K562 (cell line): ENCODE results near the gene LHB. TPM values are rescaled to one million over a fixed set of nuclear protein-coding genes. Genes with fewer than 3 reads are reported as not detected.

Source experiments
- ATAC-seq: fragments of 200-7000 bp; cut with Tn5 transposase; 3 replicates; pipeline ENCODE4 v1.9.1; 2020; ENCODE audit warnings: moderate library complexity
- BruUV-seq: library from RNA; stranded (reverse); fragments of 400-500 nt; replicated peaks from 2 replicates; lab custom pipeline; 2021; lab: Mats Ljungman, UMichigan
- CTCF ChIA-PET: fragments of 300-600 bp; formaldehyde crosslinking; extraction: SDS; loops from one replicate; lab custom pipeline; 2021; ENCODE audit warnings: low intra/inter-chr PET ratio; lab: Yijun Ruan, JAX
- POLR2A ChIA-PET: fragments of 300-600, 350-650 bp; sonication (Branson Sonifier 250); formaldehyde crosslinking; extraction: SDS; loops from one replicate; lab custom pipeline; 2021; ENCODE audit warnings: antibody characterized with exemption, inconsistent platforms; lab: Yijun Ruan, JAX
- DNase-seq, 4 experiments: peaks; one replicate each; pipeline versions ENCODE4 v3.0.0 to v3.0.0-alpha.2; 2011 to 2018; ENCODE audit warnings: low spot score in 3 of 4, mixed read lengths in 3 of 4; ENCODE audit errors: extremely low read depth in 1 of 4
- FAIRE-seq: peaks from 2 replicates; lab custom pipeline; 2011; peaks lifted over from hg19 to GRCh38; lab: Jason Lieb, UNC
- H2AFZ ChIP-seq: 2 replicates; pipeline ENCODE4 v1.6.0; 2011; ENCODE audit warnings: low read depth, low read length, control low read depth, inconsistent platforms
- H3K27ac ChIP-seq: fragments of 200-600 bp; 3 replicates; pipeline ENCODE4 v1.8.0; 2011; ENCODE audit warnings: low read depth, mild to moderate bottlenecking, control low read depth, inconsistent platforms, low read length, moderate library complexity, mixed read lengths; ENCODE audit errors: extremely low read depth
- H3K27me3 ChIP-seq, 2 experiments: fragments of 300-600 bp in 1 of 2; 2 replicates in 1 of 2; 3 replicates in 1 of 2; pipeline versions ENCODE4 v1.6.0 to v1.8.0; 2011; ENCODE audit warnings: inconsistent platforms in 2 of 2, low read length in 2 of 2, mild to moderate bottlenecking in 1 of 2, mixed read lengths in 1 of 2, moderate library complexity in 1 of 2; ENCODE audit not compliant: control insufficient read depth in 2 of 2, insufficient read depth in 2 of 2
- H3K36me3 ChIP-seq: fragments of 300-600 bp; 3 replicates; pipeline ENCODE4 v1.8.0; 2011; ENCODE audit warnings: mild to moderate bottlenecking, low read length, inconsistent platforms; ENCODE audit not compliant: control insufficient read depth, insufficient read depth
- H3K4me1 ChIP-seq, 2 experiments: fragments of 200-600 bp in 1 of 2; replicated peaks in 1 of 2; 2 replicates in 1 of 2; 3 replicates in 1 of 2; pipeline versions ENCODE4 v1.5.1 to v1.8.0; 2011; ENCODE audit warnings: inconsistent platforms in 2 of 2, low read length in 2 of 2, mild to moderate bottlenecking in 1 of 2, mixed read lengths in 1 of 2, moderate library complexity in 1 of 2; ENCODE audit not compliant: control insufficient read depth in 2 of 2, insufficient read depth in 2 of 2
- H3K4me2 ChIP-seq: 2 replicates; pipeline ENCODE4 v1.6.1; 2011; ENCODE audit warnings: low read length, control low read depth, inconsistent platforms, mixed read lengths; ENCODE audit not compliant: insufficient read depth
- H3K4me3 ChIP-seq: fragments of 200-600 bp; sonication (generic), shearing (Covaris generic); 2 replicates; pipeline ENCODE4 v1.5.1; 2016; ENCODE audit warnings: control low read depth, inconsistent platforms
- H3K79me2 ChIP-seq: fragments of 200-600 bp; 3 replicates; pipeline ENCODE4 v1.8.0; 2011; ENCODE audit warnings: low read length, inconsistent platforms; ENCODE audit not compliant: control insufficient read depth, insufficient read depth
- H3K9ac ChIP-seq, 2 experiments: 2 replicates each; pipeline versions ENCODE4 v1.6.0 to v1.6.1; 2011; ENCODE audit warnings: low read depth in 2 of 2, low read length in 2 of 2, control low read depth in 1 of 2, inconsistent platforms in 1 of 2, mild to moderate bottlenecking in 1 of 2, mixed read lengths in 1 of 2; ENCODE audit not compliant: insufficient read depth in 1 of 2
- H3K9me1 ChIP-seq: one replicate; pipeline ENCODE4 v1.6.0; 2011; ENCODE audit warnings: inconsistent platforms, mild to moderate bottlenecking, low read length, moderate library complexity; ENCODE audit not compliant: control insufficient read depth, insufficient read depth
- H3K9me3 ChIP-seq: replicated peaks from 2 replicates; pipeline ENCODE4 v1.5.1; 2011; ENCODE audit warnings: low read depth, low read length, inconsistent platforms; ENCODE audit not compliant: control insufficient read depth, insufficient read depth
- H4K20me1 ChIP-seq: replicated peaks from 2 replicates; pipeline ENCODE4 v1.6.1; 2011; ENCODE audit warnings: low read length, inconsistent platforms, mixed read lengths; ENCODE audit not compliant: control insufficient read depth, insufficient read depth
- CTCF ChIP-seq, 3 experiments: IDR thresholded peaks in 2 of 3; conservative IDR thresholded peaks in 1 of 3; 2 replicates each; pipeline ENCODE4 v1.5.1; 2011 to 2012; ENCODE audit warnings: low read length in 3 of 3, mild to moderate bottlenecking in 3 of 3, control low read depth in 2 of 3, improper control_type of control experiment in 1 of 3, inconsistent platforms in 1 of 3, low read depth in 1 of 3, mixed read lengths in 1 of 3, moderate library complexity in 1 of 3; ENCODE audit not compliant: insufficient read depth in 2 of 3
- DMBX1 ChIP-seq: fragments of 250-450 bp; sonication (Bioruptor Pico); IDR thresholded peaks from 2 replicates; pipeline ENCODE4 v1.8.0; 2022; ENCODE audit warnings: inconsistent platforms, mild to moderate bottlenecking, moderate library complexity, borderline replicate concordance
- E2F3 ChIP-seq: fragments of 250-450 bp; sonication (Bioruptor Pico); IDR thresholded peaks from 2 replicates; pipeline ENCODE4 v1.4.0; 2020; ENCODE audit warnings: mild to moderate bottlenecking
- NUFIP1 ChIP-seq: fragments of 450-650 bp; IDR thresholded peaks from 2 replicates; pipeline ENCODE4 v1.6.1; 2018; ENCODE audit not compliant: partially characterized antibody
- RBFOX2 ChIP-seq: fragments of 200-400 bp; formaldehyde crosslinking; IDR thresholded peaks from 2 replicates; pipeline ENCODE4 v1.6.1; 2017; ENCODE audit warnings: low read depth, mild to moderate bottlenecking, low read length, moderate library complexity
- WGBS: fragments of 100-300 bp; shearing (Covaris generic); methylation state at CpG from one replicate; pipeline ENCODE4 v1.1.6; 2016; ENCODE audit warnings: low coverage, mixed read lengths; ENCODE audit not compliant: insufficient coverage; ENCODE audit errors: missing lambda C conversion rate; 5-methylcytosine and 5-hydroxymethylcytosine counted together
- in situ Hi-C: fragments of 300-500 bp; cut with MboI; formaldehyde crosslinking; loops from 4 replicates; pipeline ENCODE4 v1.15.0; 2018; ENCODE audit warnings: inconsistent platforms, mixed read lengths
- intact Hi-C: fragments of 100-400 bp; cut with micrococcal nuclease; formaldehyde crosslinking; loops from 2 replicates; pipeline ENCODE4 v1.14.2; 2022
- polyA plus RNA-seq, 8 experiments: library from polyadenylated mRNA; depleted of rRNA in 4 of 8; stranded (reverse) in 5 of 8; unstranded in 3 of 8; fragments of >200 nt; fragmentation: Nextera tagmentation in 2 of 8; fragmentation: Illumina TruSeq in 1 of 8; extraction: Ambion mirVana in 2 of 8; extraction: Trizol in 1 of 8; gene quantifications; 2 replicates each; pipeline versions ENCODE4 v1.2.1 to v1.2.3, GENCODE V29; 2011 to 2014; ENCODE audit warnings: inconsistent platforms in 1 of 8, missing spikeins in 1 of 8
- total RNA-seq, 7 experiments: library from RNA; depleted of rRNA in 6 of 7; stranded (reverse); fragments of >200 nt in 6 of 7; fragmentation: Illumina TruSeq in 2 of 7; extraction: Trizol in 2 of 7; gene quantifications; 2 replicates each; pipeline versions ENCODE4 v1.2.1 to v1.2.3, GENCODE V29; 2011 to 2021; ENCODE audit warnings: low replicate concordance in 1 of 7

LHB gene
- total and polyA plus RNA-seq, 9 of the 15 experiments (the other 6 are each of a cell fraction or from before 2014, with no cell fraction given), result 0.54 TPM; not detected in 8

GRCh38 chr19:48987323-48987722 is 29.6 kb downstream of the LHB start:
- POLR2A ChIA-PET, result interaction anchor here (0.7 to 1.8 kb wide), 5 partner anchors 18 to 160 kb away, joined by 3 to 4 read pairs (median 3); no protein-coding TSS in a partner anchor
- CTCF ChIA-PET, result no interaction called here
- no TSS peak for BruUV-seq
- in situ Hi-C loops (no loop called here), intact Hi-C loops (no loop called here)
- TF ChIP-seq E2F3 (CRISPR knock-in tag) (no peak), RBFOX2 (peak; percentile 25; the same call in 1 of the 2 replicates), NUFIP1 (no peak), CTCF (IDR thresholded peaks at IDR 0.05 in 2 of 3, conservative IDR thresholded peaks at IDR 0.05 in 1 of 3; ENCODE audit: insufficient read depth in 2 of 3, low read depth in 1 of 3, low read length in 3 of 3) (peak in 1 of 3 experiments; percentile 13; a peak in 1 of 6 replicates), DMBX1 (no peak)
- DNase-seq (no peak), FAIRE-seq (no peak), ATAC-seq (peak; percentile 28; the same call in 2 of the 3 replicates)
- H3K36me3 ChIP-seq, result peaks cover 67% of the 10 kb centered on the region
- H3K9ac ChIP-seq, result peak overlapping the region in 1 of 2 experiments; percentile 65; a peak in 2 of 4 replicates
- no peaks in the 10 kb centered on the region for H3K27me3 ChIP-seq
- H3K4me3 ChIP-seq, result no peak overlapping the region
- no peaks in the 10 kb centered on the region for H3K9me3 ChIP-seq
- H3K4me1 ChIP-seq, result peaks cover 5 to 22% of the 10 kb centered on the region in 2 experiments; a peak in 4 of 5 replicates
- H3K27ac ChIP-seq, result no peak overlapping the region
- 54% methylated on average over 6 of the region's 7 CpGs for WGBS
- no peaks in the 10 kb centered on the region for H4K20me1 ChIP-seq
- H3K9me1 ChIP-seq, result no peaks in the 10 kb centered on the region
- H3K4me2 ChIP-seq, result no peak overlapping the region
- no peak overlapping the region for H2AFZ ChIP-seq
- peaks cover 20% of the 10 kb centered on the region for H3K79me2 ChIP-seq
